Measurements from ENCODE around the gene FRMD5.

GRCh38 chr15:44193651-44194322, 1.3 kb downstream of the FRMD5 start:
- TF ChIP-seq CTCF (conservative IDR thresholded peaks at IDR 0.05 in 1 of 2, IDR thresholded peaks at IDR 0.05 in 1 of 2; ENCODE audit: low read depth in 1 of 2, low read length in 2 of 2) (no peak), EZH2 (IDR thresholded peaks at IDR 0.05; ENCODE audit: low read length, missing control alignments) (no peak)

Measured in fibroblast of lung (primary cell).